Measurements from ENCODE around the gene BBS2. TPM values are rescaled to one million over a fixed set of nuclear protein-coding genes. Genes with fewer than 3 reads are reported as not detected.

Gene BBS2
- total and polyA plus RNA-seq, 2 experiments from 2014 or later: 31.5 to 39.0 TPM

- peaks cover 34% of the 10 kb centered on the region for H3K79me2 ChIP-seq
- peaks cover 5% of the 10 kb centered on the region for H3K4me1 ChIP-seq (ENCODE audit: insufficient read depth)
- WGBS (ENCODE audit: low lambda C conversion rate, missing lambda C conversion rate): 95% methylated on average over 7 of the region's 7 CpGs
- no peaks in the 10 kb centered on the region for H3K9me3 ChIP-seq (ENCODE audit: low read depth)
- no peak for DNase-seq (ENCODE audit: low spot score)
- TF ChIP-seq EZH2 (IDR thresholded peaks at IDR 0.05; ENCODE audit: borderline replicate concordance) (no peak), EZH2phosphoT487 (IDR thresholded peaks at IDR 0.05; ENCODE audit: low read depth, severe bottlenecking, unreplicated experiment) (no peak), CTCF (IDR thresholded peaks at IDR 0.05; ENCODE audit: poor library complexity) (no peak)
- H3K4me3 ChIP-seq: no peak overlapping the region
- no peaks in the 10 kb centered on the region for H3K9me2 ChIP-seq (replicated peaks; ENCODE audit: insufficient read depth)
- no peaks in the 10 kb centered on the region for H4K20me1 ChIP-seq (ENCODE audit: insufficient read depth, poor library complexity, severe bottlenecking)
- no peaks in the 10 kb centered on the region for H3K27me3 ChIP-seq
- H2AFZ ChIP-seq: no peak overlapping the region
- no peaks in the 10 kb centered on the region for H3K36me3 ChIP-seq (replicated peaks; ENCODE audit: insufficient read depth, low read depth)
- no peak overlapping the region for H3K27ac ChIP-seq
- peak overlapping the region; percentile 76 for H3K4me2 ChIP-seq
Observed at GRCh38 chr16:56518425-56518824, 1.4 kb downstream of the BBS2 start.

- H2AFZ ChIP-seq: no peak overlapping the region
- H3K4me1 ChIP-seq (ENCODE audit: insufficient read depth): peaks cover 5% of the 10 kb centered on the region
- H3K27me3 ChIP-seq: no peaks in the 10 kb centered on the region
- TF ChIP-seq EZH2 (IDR thresholded peaks at IDR 0.05; ENCODE audit: borderline replicate concordance): no peak
- TF ChIP-seq CTCF (IDR thresholded peaks at IDR 0.05; ENCODE audit: poor library complexity): no peak
- TF ChIP-seq EZH2phosphoT487 (IDR thresholded peaks at IDR 0.05; ENCODE audit: low read depth, severe bottlenecking, unreplicated experiment): no peak
- H3K9me2 ChIP-seq (replicated peaks; ENCODE audit: insufficient read depth): no peaks in the 10 kb centered on the region
- no peak overlapping the region for H3K27ac ChIP-seq
- no peaks in the 10 kb centered on the region for H4K20me1 ChIP-seq (ENCODE audit: insufficient read depth, poor library complexity, severe bottlenecking)
- H3K36me3 ChIP-seq (replicated peaks; ENCODE audit: insufficient read depth, low read depth): no peaks in the 10 kb centered on the region
- DNase-seq (ENCODE audit: low spot score): no peak
- H3K79me2 ChIP-seq: peaks cover 44% of the 10 kb centered on the region
- no peak overlapping the region for H3K4me2 ChIP-seq
- 88% methylated on average over 2 of the region's 2 CpGs for WGBS (ENCODE audit: low lambda C conversion rate, missing lambda C conversion rate)
- no peak overlapping the region for H3K4me3 ChIP-seq
- no peaks in the 10 kb centered on the region for H3K9me3 ChIP-seq (ENCODE audit: low read depth)
Observed at GRCh38 chr16:56517206-56517605, 2.6 kb downstream of the BBS2 start.

GRCh38 chr16:56515665-56516064, 4.2 kb downstream of the BBS2 start:
- no peaks in the 10 kb centered on the region for H4K20me1 ChIP-seq (ENCODE audit: insufficient read depth, poor library complexity, severe bottlenecking)
- H3K36me3 ChIP-seq (replicated peaks; ENCODE audit: insufficient read depth, low read depth): no peaks in the 10 kb centered on the region
- no peaks in the 10 kb centered on the region for H3K9me2 ChIP-seq (replicated peaks; ENCODE audit: insufficient read depth)
- TF ChIP-seq EZH2 (IDR thresholded peaks at IDR 0.05; ENCODE audit: borderline replicate concordance): no peak
- no peak for TF ChIP-seq CTCF (IDR thresholded peaks at IDR 0.05; ENCODE audit: poor library complexity)
- no peak for TF ChIP-seq EZH2phosphoT487 (IDR thresholded peaks at IDR 0.05; ENCODE audit: low read depth, severe bottlenecking, unreplicated experiment)
- 94% methylated on average over 6 of the region's 6 CpGs for WGBS (ENCODE audit: low lambda C conversion rate, missing lambda C conversion rate)
- H3K79me2 ChIP-seq: peaks cover 46% of the 10 kb centered on the region
- H3K27ac ChIP-seq: no peak overlapping the region
- no peaks in the 10 kb centered on the region for H3K9me3 ChIP-seq (ENCODE audit: low read depth)
- H3K4me2 ChIP-seq: no peak overlapping the region
- no peaks in the 10 kb centered on the region for H3K27me3 ChIP-seq
- DNase-seq (ENCODE audit: low spot score): no peak
- no peak overlapping the region for H2AFZ ChIP-seq
- no peak overlapping the region for H3K4me3 ChIP-seq
- H3K4me1 ChIP-seq (ENCODE audit: insufficient read depth): peaks cover 5% of the 10 kb centered on the region

- 75% methylated on average over 3 of the region's 3 CpGs for WGBS (ENCODE audit: low lambda C conversion rate, missing lambda C conversion rate)
Observed at GRCh38 chr16:56514845-56515244, 5.0 kb downstream of the BBS2 start.

More at GRCh38 chr16:56514845-56515244, 5.0 kb downstream of the BBS2 start:
- H4K20me1 ChIP-seq (ENCODE audit: insufficient read depth, poor library complexity, severe bottlenecking): no peaks in the 10 kb centered on the region
- no peak overlapping the region for H3K27ac ChIP-seq
- H3K4me1 ChIP-seq (ENCODE audit: insufficient read depth): no peaks in the 10 kb centered on the region
- H2AFZ ChIP-seq: no peak overlapping the region
- no peaks in the 10 kb centered on the region for H3K9me3 ChIP-seq (ENCODE audit: low read depth)
- H3K4me3 ChIP-seq: no peak overlapping the region
- H3K79me2 ChIP-seq: peaks cover 46% of the 10 kb centered on the region
- DNase-seq (ENCODE audit: low spot score): no peak
- H3K9me2 ChIP-seq (replicated peaks; ENCODE audit: insufficient read depth): no peaks in the 10 kb centered on the region
- H3K27me3 ChIP-seq: no peaks in the 10 kb centered on the region
- no peak overlapping the region for H3K4me2 ChIP-seq
- H3K36me3 ChIP-seq (replicated peaks; ENCODE audit: insufficient read depth, low read depth): no peaks in the 10 kb centered on the region
- TF ChIP-seq EZH2 (IDR thresholded peaks at IDR 0.05; ENCODE audit: borderline replicate concordance) (no peak), EZH2phosphoT487 (IDR thresholded peaks at IDR 0.05; ENCODE audit: low read depth, severe bottlenecking, unreplicated experiment) (no peak), CTCF (IDR thresholded peaks at IDR 0.05; ENCODE audit: poor library complexity) (no peak)

Data from hepatocyte (in vitro differentiated cells).